Measurements from ENCODE around the gene RAMACL.

DNA sequence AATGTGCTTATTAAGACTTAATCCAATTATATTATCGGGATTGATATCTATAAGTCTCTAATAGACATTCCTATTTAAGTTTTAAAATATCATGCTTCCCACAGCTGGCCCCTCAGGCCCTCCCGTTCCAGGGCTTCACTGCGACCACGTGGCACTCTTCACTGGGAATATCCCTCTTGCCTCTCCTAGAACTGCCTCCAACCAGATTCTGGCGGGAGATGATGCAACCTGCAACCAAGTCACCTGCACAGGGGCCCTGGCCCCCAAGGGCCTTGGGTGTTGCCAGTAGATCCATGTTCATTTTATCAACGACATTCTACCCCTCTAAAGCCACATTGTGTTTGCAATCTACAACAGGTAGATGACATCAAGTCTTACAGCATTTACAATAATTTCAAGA is 18.4 kb upstream of the RAMACL start:
- TF ChIP-seq, protein P1, sequence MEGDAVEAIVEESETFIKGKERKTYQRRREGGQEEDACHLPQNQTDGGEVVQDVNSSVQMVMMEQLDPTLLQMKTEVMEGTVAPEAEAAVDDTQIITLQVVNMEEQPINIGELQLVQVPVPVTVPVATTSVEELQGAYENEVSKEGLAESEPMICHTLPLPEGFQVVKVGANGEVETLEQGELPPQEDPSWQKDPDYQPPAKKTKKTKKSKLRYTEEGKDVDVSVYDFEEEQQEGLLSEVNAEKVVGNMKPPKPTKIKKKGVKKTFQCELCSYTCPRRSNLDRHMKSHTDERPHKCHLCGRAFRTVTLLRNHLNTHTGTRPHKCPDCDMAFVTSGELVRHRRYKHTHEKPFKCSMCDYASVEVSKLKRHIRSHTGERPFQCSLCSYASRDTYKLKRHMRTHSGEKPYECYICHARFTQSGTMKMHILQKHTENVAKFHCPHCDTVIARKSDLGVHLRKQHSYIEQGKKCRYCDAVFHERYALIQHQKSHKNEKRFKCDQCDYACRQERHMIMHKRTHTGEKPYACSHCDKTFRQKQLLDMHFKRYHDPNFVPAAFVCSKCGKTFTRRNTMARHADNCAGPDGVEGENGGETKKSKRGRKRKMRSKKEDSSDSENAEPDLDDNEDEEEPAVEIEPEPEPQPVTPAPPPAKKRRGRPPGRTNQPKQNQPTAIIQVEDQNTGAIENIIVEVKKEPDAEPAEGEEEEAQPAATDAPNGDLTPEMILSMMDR (IDR thresholded peaks at IDR 0.05): no peak
- no peak for TF ChIP-seq POLR2A (IDR thresholded peaks at IDR 0.05)

Data from uterus (tissue), 2 donors.